Measurements from ENCODE around the gene GRIK1.

GRIK1 gene

GRCh38 chr21:29812947-29813346 lies 126.8 kb downstream of the GRIK1 start:
- no peak for TF ChIP-seq CTCF (IDR thresholded peaks at IDR 0.05)

GRCh38 chr21:29810871-29811270 lies 128.9 kb downstream of the GRIK1 start:
- TF ChIP-seq CTCF (IDR thresholded peaks at IDR 0.05), result no peak

GRCh38 chr21:29808153-29808552 lies 131.6 kb downstream of the GRIK1 start:
- no peak for TF ChIP-seq CTCF (IDR thresholded peaks at IDR 0.05)

- no peak for TF ChIP-seq CTCF (IDR thresholded peaks at IDR 0.05)
Measured at GRCh38 chr21:29805105-29805504, 134.7 kb downstream of the GRIK1 start.

GRCh38 chr21:29803191-29803590 lies 136.6 kb downstream of the GRIK1 start:
- TF ChIP-seq CTCF (IDR thresholded peaks at IDR 0.05), result no peak

- TF ChIP-seq CTCF (IDR thresholded peaks at IDR 0.05), result no peak
Measured at GRCh38 chr21:29801122-29801521, 138.7 kb downstream of the GRIK1 start.

- no peak for TF ChIP-seq CTCF (IDR thresholded peaks at IDR 0.05)
Measured at GRCh38 chr21:29800056-29800455, 139.7 kb downstream of the GRIK1 start.

- no peak for TF ChIP-seq CTCF (IDR thresholded peaks at IDR 0.05)
Measured at GRCh38 chr21:29798840-29799239, 141.0 kb downstream of the GRIK1 start.

Measured in LNCAP (cell line).